ENCODE data around the gene SLC9B2.

DNA sequence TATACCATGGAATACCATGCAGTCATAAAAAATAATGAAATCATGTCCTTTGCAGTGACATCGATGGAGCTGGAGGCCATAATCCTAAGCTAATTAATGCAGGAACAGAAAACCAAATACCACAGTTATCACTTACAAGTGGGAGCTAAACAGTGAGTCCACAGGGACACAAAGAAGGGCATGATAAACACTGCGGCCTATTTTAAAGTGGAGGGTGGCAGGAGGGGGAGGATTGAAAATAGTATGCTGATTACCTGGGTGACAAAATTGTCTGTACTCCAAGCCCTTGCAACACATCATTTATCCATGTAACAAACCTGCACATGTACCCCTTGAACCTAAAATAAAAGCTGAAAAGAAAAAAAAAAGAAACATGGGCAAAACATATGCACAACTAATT lies 40.4 kb downstream of the SLC9B2 start:
- no peak for TF ChIP-seq TAF1 (IDR thresholded peaks at IDR 0.05; ENCODE audit: borderline replicate concordance, low read depth, low read length)
- no peak for TF ChIP-seq POLR2A (IDR thresholded peaks at IDR 0.05; ENCODE audit: low read depth, low read length)
- no peak for TF ChIP-seq POLR2AphosphoS5 (IDR thresholded peaks at IDR 0.05; ENCODE audit: low read depth, low read length)

Measured in GM12892 (cell line).